ENCODE data around the gene EIF2B4. TPM values are rescaled to one million over a fixed set of nuclear protein-coding genes. Genes with fewer than 3 reads are reported as not detected.
A peak's percentile ranks its signal among the peaks of the same experiment; 100 is the strongest.

The EIF2B4 gene
- total and polyA plus RNA-seq, 9 of the 15 experiments (the other 6 are each of a cell fraction or from before 2014, with no cell fraction given), result 29.7 to 80.3 (median 58.9) TPM

DNA sequence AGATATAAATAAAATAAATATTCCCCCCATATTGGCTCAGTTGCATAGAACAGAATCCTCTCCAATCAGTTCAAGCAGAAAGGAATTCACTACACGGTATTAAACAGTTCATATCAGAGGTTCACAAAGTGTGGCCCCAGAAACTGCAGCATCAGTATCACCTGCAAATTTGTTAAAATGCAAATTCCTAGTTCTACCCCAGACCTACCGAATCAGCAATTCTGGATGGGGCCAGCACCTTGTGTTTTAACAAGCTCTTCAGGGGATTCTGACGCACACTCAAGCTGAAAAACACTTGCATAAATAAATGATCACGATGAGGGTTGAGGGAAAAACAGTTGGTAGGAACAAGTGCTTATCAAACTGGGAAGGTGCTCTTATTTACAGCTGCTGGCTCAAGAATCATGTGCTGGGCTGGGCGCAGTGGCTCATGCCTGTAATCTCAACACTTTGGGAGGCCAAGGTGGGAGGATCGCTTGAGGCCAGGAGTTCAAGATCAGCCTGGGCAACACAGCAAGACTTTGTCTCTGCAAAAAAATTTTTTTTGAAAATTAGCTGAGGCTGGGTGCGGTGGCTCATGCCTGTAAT lies 19.9 kb downstream of the EIF2B4 start:
- Histone ChIP-seq H3K79me2 (ENCODE audit: control insufficient read depth, insufficient read depth, low read length) (peaks cover 91% of the 10 kb centered on the region), H4K20me1 (replicated peaks; ENCODE audit: control insufficient read depth, insufficient read depth, low read length) (no peaks in the 10 kb centered on the region), H3K9me3 (replicated peaks; ENCODE audit: control insufficient read depth, insufficient read depth, low read depth, low read length) (no peaks in the 10 kb centered on the region), H3K4me1 (replicated peaks in 1 of 2; ENCODE audit: control insufficient read depth in 2 of 2, insufficient read depth in 2 of 2, low read length in 2 of 2) (peaks cover 8 to 12% of the 10 kb centered on the region in 2 experiments; a peak in 4 of 5 replicates), H3K27me3 (ENCODE audit: control insufficient read depth in 2 of 2, insufficient read depth in 2 of 2, low read length in 2 of 2) (no peaks in the 10 kb centered on the region), H3K36me3 (ENCODE audit: control insufficient read depth, insufficient read depth, low read length) (peaks cover 18% of the 10 kb centered on the region; the same call in 2 of the 3 replicates), H3K9ac (ENCODE audit: insufficient read depth in 1 of 2, low read depth in 2 of 2, low read length in 2 of 2) (no peak overlapping the region; a peak in 1 of 4 replicates), H2AFZ (ENCODE audit: low read depth, low read length) (no peak overlapping the region), H3K9me1 (ENCODE audit: control insufficient read depth, insufficient read depth, low read length) (no peaks in the 10 kb centered on the region), H3K4me3 (no peak overlapping the region), H3K4me2 (ENCODE audit: insufficient read depth, low read length) (no peak overlapping the region), H3K27ac (ENCODE audit: extremely low read depth, low read depth, low read length) (no peak overlapping the region)
- ATAC-seq (no peak), DNase-seq (ENCODE audit: extremely low read depth in 1 of 4, low spot score in 3 of 4) (no peak), FAIRE-seq (no peak)
- WGBS (ENCODE audit: insufficient coverage, low coverage, missing lambda C conversion rate), result 69% methylated on average over 7 of the region's 7 CpGs
- no TSS peak for BruUV-seq (replicated peaks)
- ChIA-PET POLR2A (interaction anchor here (0.6 to 1.7 kb wide), 4 partner anchors 13 to 144 kb away, joined by 3 to 9 read pairs (median 4); no protein-coding TSS in a partner anchor), CTCF (ENCODE audit: low intra/inter-chr PET ratio) (no interaction called here)
- intact Hi-C loops (cut with micrococcal nuclease) (no loop called here), in situ Hi-C loops (cut with MboI) (no loop called here)
- peak; percentile 19 for TF ChIP-seq MAFG (tag; conservative IDR thresholded peaks at IDR 0.05)
- peak; percentile 34; the same call in 1 of the 2 replicates for TF ChIP-seq ZNF121 (CRISPR knock-in tag; conservative IDR thresholded peaks at IDR 0.05)
- peak; percentile 41; the same call in 1 of the 2 replicates for TF ChIP-seq ZNF316 (IDR thresholded peaks at IDR 0.05)
- TF ChIP-seq MAZ (CRISPR knock-in tag; conservative IDR thresholded peaks at IDR 0.05 in 1 of 2, IDR thresholded peaks at IDR 0.05 in 1 of 2), result no peak
- TF ChIP-seq C11orf30 (IDR thresholded peaks at IDR 0.05; ENCODE audit: low read depth), result peak; percentile 58

DNA sequence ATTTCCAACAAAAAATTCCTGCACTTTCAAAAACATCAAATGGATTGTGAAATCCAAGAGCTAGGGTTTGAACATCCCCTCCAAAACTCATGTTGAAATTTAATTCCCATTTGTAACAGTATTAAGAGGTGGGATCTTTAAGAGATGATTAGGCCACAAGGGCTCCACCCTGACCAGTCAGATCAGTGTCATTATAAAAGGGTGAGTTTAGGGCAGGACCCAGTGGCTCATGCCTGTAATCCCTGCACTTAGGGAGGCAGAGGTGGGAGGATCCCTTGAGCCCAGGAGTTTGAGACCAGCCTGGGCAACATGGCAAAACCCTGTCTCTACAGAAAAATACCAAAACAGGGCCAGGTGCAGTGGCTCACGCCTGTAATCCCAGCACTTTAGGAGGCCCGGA lies 22.5 kb downstream of the EIF2B4 start:
- Histone ChIP-seq H3K9me3 (replicated peaks; ENCODE audit: control insufficient read depth, insufficient read depth, low read depth, low read length) (no peaks in the 10 kb centered on the region), H3K36me3 (ENCODE audit: control insufficient read depth, insufficient read depth, low read length) (peaks cover 30% of the 10 kb centered on the region; the same call in 2 of the 3 replicates), H3K9me1 (ENCODE audit: control insufficient read depth, insufficient read depth, low read length) (no peaks in the 10 kb centered on the region), H3K27me3 (ENCODE audit: control insufficient read depth in 2 of 2, insufficient read depth in 2 of 2, low read length in 2 of 2) (no peaks in the 10 kb centered on the region), H3K27ac (ENCODE audit: extremely low read depth, low read depth, low read length) (no peak overlapping the region), H3K4me3 (no peak overlapping the region), H4K20me1 (replicated peaks; ENCODE audit: control insufficient read depth, insufficient read depth, low read length) (no peaks in the 10 kb centered on the region), H3K4me2 (ENCODE audit: insufficient read depth, low read length) (no peak overlapping the region), H2AFZ (ENCODE audit: low read depth, low read length) (no peak overlapping the region), H3K4me1 (replicated peaks in 1 of 2; ENCODE audit: control insufficient read depth in 2 of 2, insufficient read depth in 2 of 2, low read length in 2 of 2) (no peaks in the 10 kb centered on the region; a peak in 2 of 5 replicates), H3K9ac (ENCODE audit: insufficient read depth in 1 of 2, low read depth in 2 of 2, low read length in 2 of 2) (0 out of 4 replicates have a peak overlapping the region, but pooled peaks of 1 of the 2 experiments have one; percentile 8), H3K79me2 (ENCODE audit: control insufficient read depth, insufficient read depth, low read length) (peaks cover 74% of the 10 kb centered on the region)
- intact Hi-C loops (cut with micrococcal nuclease) (no loop called here), in situ Hi-C loops (cut with MboI) (no loop called here)
- DNase-seq (ENCODE audit: extremely low read depth in 1 of 4, low spot score in 3 of 4) (no peak), ATAC-seq (no peak), FAIRE-seq (no peak)
- ChIA-PET CTCF (ENCODE audit: low intra/inter-chr PET ratio) (no interaction called here), POLR2A (no interaction called here)
- WGBS (ENCODE audit: insufficient coverage, low coverage, missing lambda C conversion rate), result 100% methylated on average over 2 of the region's 2 CpGs
- BruUV-seq (replicated peaks), result no TSS peak
- TF ChIP-seq KHSRP (IDR thresholded peaks at IDR 0.05) (no peak), FOSL1 (tag; conservative IDR thresholded peaks at IDR 0.05) (no peak)
- TF ChIP-seq, protein P1, sequence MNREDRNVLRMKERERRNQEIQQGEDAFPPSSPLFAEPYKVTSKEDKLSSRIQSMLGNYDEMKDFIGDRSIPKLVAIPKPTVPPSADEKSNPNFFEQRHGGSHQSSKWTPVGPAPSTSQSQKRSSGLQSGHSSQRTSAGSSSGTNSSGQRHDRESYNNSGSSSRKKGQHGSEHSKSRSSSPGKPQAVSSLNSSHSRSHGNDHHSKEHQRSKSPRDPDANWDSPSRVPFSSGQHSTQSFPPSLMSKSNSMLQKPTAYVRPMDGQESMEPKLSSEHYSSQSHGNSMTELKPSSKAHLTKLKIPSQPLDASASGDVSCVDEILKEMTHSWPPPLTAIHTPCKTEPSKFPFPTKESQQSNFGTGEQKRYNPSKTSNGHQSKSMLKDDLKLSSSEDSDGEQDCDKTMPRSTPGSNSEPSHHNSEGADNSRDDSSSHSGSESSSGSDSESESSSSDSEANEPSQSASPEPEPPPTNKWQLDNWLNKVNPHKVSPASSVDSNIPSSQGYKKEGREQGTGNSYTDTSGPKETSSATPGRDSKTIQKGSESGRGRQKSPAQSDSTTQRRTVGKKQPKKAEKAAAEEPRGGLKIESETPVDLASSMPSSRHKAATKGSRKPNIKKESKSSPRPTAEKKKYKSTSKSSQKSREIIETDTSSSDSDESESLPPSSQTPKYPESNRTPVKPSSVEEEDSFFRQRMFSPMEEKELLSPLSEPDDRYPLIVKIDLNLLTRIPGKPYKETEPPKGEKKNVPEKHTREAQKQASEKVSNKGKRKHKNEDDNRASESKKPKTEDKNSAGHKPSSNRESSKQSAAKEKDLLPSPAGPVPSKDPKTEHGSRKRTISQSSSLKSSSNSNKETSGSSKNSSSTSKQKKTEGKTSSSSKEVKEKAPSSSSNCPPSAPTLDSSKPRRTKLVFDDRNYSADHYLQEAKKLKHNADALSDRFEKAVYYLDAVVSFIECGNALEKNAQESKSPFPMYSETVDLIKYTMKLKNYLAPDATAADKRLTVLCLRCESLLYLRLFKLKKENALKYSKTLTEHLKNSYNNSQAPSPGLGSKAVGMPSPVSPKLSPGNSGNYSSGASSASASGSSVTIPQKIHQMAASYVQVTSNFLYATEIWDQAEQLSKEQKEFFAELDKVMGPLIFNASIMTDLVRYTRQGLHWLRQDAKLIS (CRISPR knock-in tag; IDR thresholded peaks at IDR 0.05), result no peak

Measured in K562 (cell line).